Activated naive CD8-positive, alpha-beta T cell treated with anti-CD3 and anti-CD28 coated beads, Interleukin-2, amount 50 U/mL, for 24 hours (primary cell): Measurements from ENCODE around the gene CMSS1.

Experiments
- ATAC-seq: fragments of 150-1000 bp; cut with Tn5 transposase; one replicate; pipeline ENCODE4 v1.10.0; 2021
- DNase-seq: peaks from one replicate; pipeline ENCODE4 v3.0.0; 2021
- H3K27ac Mint-ChIP-seq: one replicate; pipeline ENCODE4 v1.8.0; 2021; ENCODE audit warnings: mild to moderate bottlenecking, mixed read lengths
- H3K27me3 Mint-ChIP-seq: one replicate; pipeline ENCODE4 v1.8.0; 2021; ENCODE audit warnings: mixed read lengths
- H3K36me3 Mint-ChIP-seq: one replicate; pipeline ENCODE4 v1.8.0; 2021; ENCODE audit warnings: low read depth, mixed read lengths
- H3K4me1 Mint-ChIP-seq: one replicate; pipeline ENCODE4 v1.8.0; 2021; ENCODE audit warnings: mixed read lengths
- H3K4me3 Mint-ChIP-seq: one replicate; pipeline ENCODE4 v1.8.0; 2021; ENCODE audit warnings: mild to moderate bottlenecking, moderate library complexity, mixed read lengths
- H3K9me3 Mint-ChIP-seq: one replicate; pipeline ENCODE4 v1.8.0; 2021; ENCODE audit warnings: mixed read lengths

Gene CMSS1

GRCh38 chr3:99907959-99908544 lies 90.4 kb downstream of the CMSS1 start:
- Mint-ChIP-seq H3K27me3 (no peaks in the 10 kb centered on the region), H3K4me3 (no peak overlapping the region), H3K9me3 (no peaks in the 10 kb centered on the region), H3K27ac (no peak overlapping the region), H3K4me1 (no peaks in the 10 kb centered on the region), H3K36me3 (peaks cover 12% of the 10 kb centered on the region)
- no peak for DNase-seq
- no peak for ATAC-seq

- Mint-ChIP-seq H3K4me3 (no peak overlapping the region), H3K9me3 (no peaks in the 10 kb centered on the region), H3K27me3 (no peaks in the 10 kb centered on the region), H3K27ac (no peak overlapping the region), H3K4me1 (peaks cover 7% of the 10 kb centered on the region), H3K36me3 (peaks cover 8% of the 10 kb centered on the region)
- DNase-seq (no peak), ATAC-seq (no peak)
Observed at GRCh38 chr3:99909714-99910495, 92.2 kb downstream of the CMSS1 start.

- ATAC-seq, result no peak
- Mint-ChIP-seq H3K4me1 (peaks cover 7% of the 10 kb centered on the region), H3K36me3 (peaks cover 9% of the 10 kb centered on the region), H3K27ac (no peak overlapping the region), H3K4me3 (no peak overlapping the region), H3K27me3 (no peaks in the 10 kb centered on the region), H3K9me3 (no peaks in the 10 kb centered on the region)
- no peak for DNase-seq
Observed at GRCh38 chr3:99910752-99911290, 93.2 kb downstream of the CMSS1 start.

- Mint-ChIP-seq H3K9me3 (no peaks in the 10 kb centered on the region), H3K27me3 (no peaks in the 10 kb centered on the region), H3K4me3 (no peak overlapping the region), H3K27ac (no peak overlapping the region), H3K36me3 (peaks cover 11% of the 10 kb centered on the region), H3K4me1 (peaks cover 7% of the 10 kb centered on the region)
- DNase-seq (no peak), ATAC-seq (no peak)
Observed at GRCh38 chr3:99911433-99911832, 93.8 kb downstream of the CMSS1 start.

- H3K4me1 Mint-ChIP-seq, result peaks cover 12% of the 10 kb centered on the region
- no peaks in the 10 kb centered on the region for H3K9me3 Mint-ChIP-seq
- DNase-seq (no peak), ATAC-seq (no peak)
- H3K4me3 Mint-ChIP-seq, result no peak overlapping the region
- H3K27me3 Mint-ChIP-seq, result no peaks in the 10 kb centered on the region
- H3K27ac Mint-ChIP-seq, result no peak overlapping the region
- peaks cover 13% of the 10 kb centered on the region for H3K36me3 Mint-ChIP-seq
Observed at GRCh38 chr3:99915906-99916432, 98.3 kb downstream of the CMSS1 start.

GRCh38 chr3:99918715-99919114 lies 101.1 kb downstream of the CMSS1 start:
- H3K9me3 Mint-ChIP-seq, result peaks cover 7% of the 10 kb centered on the region
- peaks cover 10% of the 10 kb centered on the region for H3K4me1 Mint-ChIP-seq
- H3K27me3 Mint-ChIP-seq, result no peaks in the 10 kb centered on the region
- DNase-seq, result no peak
- no peak overlapping the region for H3K27ac Mint-ChIP-seq
- no peak for ATAC-seq
- peaks cover 20% of the 10 kb centered on the region for H3K36me3 Mint-ChIP-seq
- H3K4me3 Mint-ChIP-seq, result no peak overlapping the region

- Mint-ChIP-seq H3K4me3 (no peak overlapping the region), H3K27me3 (no peaks in the 10 kb centered on the region), H3K36me3 (peaks cover 21% of the 10 kb centered on the region), H3K9me3 (peaks cover 7% of the 10 kb centered on the region), H3K4me1 (peaks cover 6% of the 10 kb centered on the region), H3K27ac (no peak overlapping the region)
- DNase-seq, result no peak
- ATAC-seq, result no peak
Observed at GRCh38 chr3:99919694-99920093, 102.0 kb downstream of the CMSS1 start.

- Mint-ChIP-seq H3K27me3 (no peaks in the 10 kb centered on the region), H3K27ac (no peak overlapping the region), H3K36me3 (peaks cover 22% of the 10 kb centered on the region), H3K4me3 (no peak overlapping the region), H3K4me1 (peaks cover 6% of the 10 kb centered on the region), H3K9me3 (peaks cover 7% of the 10 kb centered on the region)
- ATAC-seq (no peak), DNase-seq (no peak)
Observed at GRCh38 chr3:99920481-99921376, 103.1 kb downstream of the CMSS1 start.

GRCh38 chr3:99921377-99921695 lies 103.7 kb downstream of the CMSS1 start:
- Mint-ChIP-seq H3K36me3 (peaks cover 20% of the 10 kb centered on the region), H3K4me3 (no peak overlapping the region), H3K27me3 (no peaks in the 10 kb centered on the region), H3K9me3 (peaks cover 7% of the 10 kb centered on the region), H3K27ac (no peak overlapping the region), H3K4me1 (peaks cover 6% of the 10 kb centered on the region)
- DNase-seq, result no peak
- no peak for ATAC-seq

GRCh38 chr3:99921986-99922385 lies 104.3 kb downstream of the CMSS1 start:
- ATAC-seq (no peak), DNase-seq (no peak)
- peaks cover 6% of the 10 kb centered on the region for H3K4me1 Mint-ChIP-seq
- peaks cover 7% of the 10 kb centered on the region for H3K9me3 Mint-ChIP-seq
- H3K27ac Mint-ChIP-seq, result no peak overlapping the region
- peaks cover 17% of the 10 kb centered on the region for H3K36me3 Mint-ChIP-seq
- H3K4me3 Mint-ChIP-seq, result no peak overlapping the region
- no peaks in the 10 kb centered on the region for H3K27me3 Mint-ChIP-seq

GRCh38 chr3:99923873-99924272 lies 106.2 kb downstream of the CMSS1 start:
- Mint-ChIP-seq H3K27me3 (no peaks in the 10 kb centered on the region), H3K36me3 (peaks cover 17% of the 10 kb centered on the region), H3K27ac (no peak overlapping the region), H3K9me3 (peaks cover 7% of the 10 kb centered on the region), H3K4me1 (peaks cover 6% of the 10 kb centered on the region), H3K4me3 (no peak overlapping the region)
- ATAC-seq (no peak), DNase-seq (no peak)

- peaks cover 2% of the 10 kb centered on the region for H3K4me1 Mint-ChIP-seq
- H3K27me3 Mint-ChIP-seq, result no peaks in the 10 kb centered on the region
- peaks cover 18% of the 10 kb centered on the region for H3K36me3 Mint-ChIP-seq
- peaks cover 7% of the 10 kb centered on the region for H3K9me3 Mint-ChIP-seq
- no peak overlapping the region for H3K4me3 Mint-ChIP-seq
- DNase-seq (no peak), ATAC-seq (no peak)
- no peak overlapping the region for H3K27ac Mint-ChIP-seq
Observed at GRCh38 chr3:99925584-99926230, 108.0 kb downstream of the CMSS1 start.

GRCh38 chr3:99927671-99928457 lies 110.2 kb downstream of the CMSS1 start:
- Mint-ChIP-seq H3K9me3 (peaks cover 7% of the 10 kb centered on the region), H3K27ac (no peak overlapping the region), H3K27me3 (no peaks in the 10 kb centered on the region), H3K4me3 (no peak overlapping the region), H3K36me3 (peaks cover 24% of the 10 kb centered on the region), H3K4me1 (no peaks in the 10 kb centered on the region)
- DNase-seq (no peak), ATAC-seq (no peak)
